Measurements from ENCODE around the gene ABLIM1.

ABLIM1 gene

DNA sequence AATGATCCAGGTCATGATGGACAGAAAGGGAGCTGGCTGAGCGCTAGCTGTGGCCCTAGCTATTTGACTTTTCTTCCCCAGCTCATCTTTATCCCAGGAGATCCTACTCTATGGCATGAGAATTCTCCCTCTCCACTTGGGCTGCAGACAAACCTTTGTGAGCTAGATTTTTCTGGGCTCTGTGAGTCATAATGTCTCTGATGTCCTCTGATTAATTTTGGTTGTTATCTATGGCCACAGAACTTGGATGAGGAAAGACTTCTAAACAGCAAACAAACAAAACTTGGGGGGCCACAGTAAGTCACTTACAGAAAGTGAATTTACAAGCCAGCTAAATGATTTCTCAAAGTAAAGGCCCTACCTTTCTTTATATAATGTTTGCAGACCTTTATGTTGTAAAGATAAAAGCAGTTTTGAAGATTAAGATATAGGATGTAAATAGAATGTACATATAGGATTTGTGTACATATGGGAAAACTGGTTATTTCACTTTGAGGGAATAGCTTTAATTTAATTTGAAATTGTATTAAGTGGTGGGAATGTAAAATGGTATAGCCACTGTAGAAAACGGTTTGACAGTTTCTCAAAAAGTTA is 10.4 kb downstream of the ABLIM1 start:
- no peak for DNase-seq (ENCODE audit: low spot score)

DNA sequence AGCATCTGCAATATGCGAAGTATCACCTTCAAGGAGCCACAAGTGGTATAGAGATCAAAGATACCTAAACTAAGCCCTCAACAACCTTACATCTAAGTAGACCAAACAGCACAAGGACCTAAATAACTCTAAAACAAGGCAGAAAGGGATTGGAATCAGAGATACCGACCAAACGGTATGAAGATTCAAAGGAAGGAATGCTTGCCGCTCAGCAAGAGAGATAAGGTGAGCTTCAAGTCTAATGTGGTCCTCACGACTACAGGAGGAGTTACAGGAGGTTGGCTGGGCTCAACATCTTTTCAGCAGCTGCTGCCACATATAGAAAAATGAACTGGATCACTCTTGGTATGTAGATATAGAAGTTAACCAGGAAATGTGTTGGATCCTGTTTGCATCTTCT is 11.6 kb downstream of the ABLIM1 start:
- DNase-seq (ENCODE audit: low spot score), result no peak

DNA sequence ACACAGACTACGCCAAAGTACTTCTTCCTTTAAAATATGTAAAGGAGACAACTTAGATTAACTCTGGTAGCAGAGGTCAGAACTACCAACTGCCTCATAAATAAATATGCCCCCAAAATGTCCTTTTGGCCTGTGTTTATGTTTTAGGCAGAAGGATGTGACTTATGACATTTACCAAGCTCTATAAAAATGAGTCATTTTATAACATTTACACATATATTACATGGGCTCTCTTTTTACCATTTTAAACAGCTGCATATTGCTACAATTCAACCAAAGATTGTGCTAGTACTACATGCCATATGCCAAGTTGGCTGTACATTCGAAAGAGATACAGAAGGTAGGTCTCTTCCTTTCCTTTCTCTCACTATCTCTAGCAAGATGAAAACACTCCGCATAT is 12.4 kb downstream of the ABLIM1 start:
- no peak for DNase-seq (ENCODE audit: low spot score)

DNA sequence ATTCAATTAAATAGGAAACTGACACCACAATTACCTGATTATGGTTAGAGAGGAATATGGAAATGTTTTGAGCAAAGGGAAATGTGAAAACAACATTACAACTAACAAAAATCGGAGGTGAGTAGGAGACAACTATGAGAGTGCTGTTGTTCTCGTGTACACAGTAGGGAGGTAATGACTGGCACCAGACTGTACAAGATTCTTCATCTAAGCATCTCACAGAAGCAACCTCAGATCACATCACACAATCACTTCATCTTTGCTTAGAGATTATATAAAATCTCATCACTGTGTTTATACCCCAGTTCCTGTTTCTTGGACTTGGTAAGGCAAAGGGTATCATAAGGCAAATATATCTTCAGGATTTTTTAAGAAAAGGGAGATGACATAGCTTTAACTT is 14.9 kb downstream of the ABLIM1 start:
- no peak for DNase-seq (ENCODE audit: low spot score)

DNA sequence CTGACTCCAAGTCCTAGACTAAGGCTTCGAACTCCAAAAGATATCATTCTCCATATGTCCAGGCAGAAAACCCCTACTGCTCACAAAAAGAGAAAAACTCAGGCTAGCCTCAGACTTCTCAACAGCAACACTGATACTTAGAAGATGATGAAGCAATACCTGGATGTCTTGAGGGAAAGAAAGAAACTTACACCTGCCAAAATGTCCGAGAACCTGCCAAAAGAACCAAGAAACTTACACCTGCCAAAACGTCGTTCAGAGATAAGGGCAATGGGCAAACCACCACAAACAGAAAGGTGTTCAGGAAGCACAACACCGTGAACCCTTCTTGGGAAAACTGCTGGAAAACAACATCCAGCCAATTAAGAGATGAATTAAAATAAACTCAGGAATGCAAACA is 15.3 kb downstream of the ABLIM1 start:
- no peak for DNase-seq (ENCODE audit: low spot score)

DNA sequence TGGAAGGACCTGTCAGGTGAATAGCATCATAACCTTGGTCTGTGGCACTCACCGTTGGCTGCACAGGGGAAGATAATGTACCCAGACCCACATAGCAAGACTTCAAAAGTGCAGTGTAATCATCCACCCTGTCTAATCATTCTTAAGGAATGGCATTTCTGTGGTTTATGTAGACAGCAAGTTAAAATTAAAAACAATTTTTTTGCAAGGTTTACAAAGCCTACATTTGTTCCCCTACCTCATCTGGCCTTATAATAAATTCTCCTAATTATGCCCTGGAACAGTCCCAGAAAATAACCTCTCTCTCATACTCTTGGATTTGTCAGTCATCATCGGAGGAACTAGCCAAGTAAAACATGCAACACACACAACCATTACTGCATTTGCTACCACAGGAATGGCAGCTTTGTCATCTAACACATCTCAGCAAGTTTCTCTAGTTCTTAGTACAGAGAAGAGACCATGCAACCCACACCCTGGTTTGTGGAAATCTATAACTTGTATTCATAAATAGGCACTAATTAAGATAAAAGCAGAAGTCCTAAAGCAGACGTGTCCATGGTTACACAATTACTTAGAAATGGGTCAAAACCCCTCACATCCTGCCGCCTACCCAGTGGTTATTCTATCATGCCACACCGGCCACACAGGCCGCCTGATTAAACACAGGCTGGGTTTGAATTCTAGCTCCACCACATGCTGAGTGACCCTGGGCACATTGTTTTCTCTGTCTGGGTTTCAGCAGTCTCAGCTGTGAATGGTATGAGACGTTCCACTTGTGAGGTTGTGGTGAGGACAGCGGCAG is 19.1 kb downstream of the ABLIM1 start:
- no peak for DNase-seq (ENCODE audit: low spot score)

DNA sequence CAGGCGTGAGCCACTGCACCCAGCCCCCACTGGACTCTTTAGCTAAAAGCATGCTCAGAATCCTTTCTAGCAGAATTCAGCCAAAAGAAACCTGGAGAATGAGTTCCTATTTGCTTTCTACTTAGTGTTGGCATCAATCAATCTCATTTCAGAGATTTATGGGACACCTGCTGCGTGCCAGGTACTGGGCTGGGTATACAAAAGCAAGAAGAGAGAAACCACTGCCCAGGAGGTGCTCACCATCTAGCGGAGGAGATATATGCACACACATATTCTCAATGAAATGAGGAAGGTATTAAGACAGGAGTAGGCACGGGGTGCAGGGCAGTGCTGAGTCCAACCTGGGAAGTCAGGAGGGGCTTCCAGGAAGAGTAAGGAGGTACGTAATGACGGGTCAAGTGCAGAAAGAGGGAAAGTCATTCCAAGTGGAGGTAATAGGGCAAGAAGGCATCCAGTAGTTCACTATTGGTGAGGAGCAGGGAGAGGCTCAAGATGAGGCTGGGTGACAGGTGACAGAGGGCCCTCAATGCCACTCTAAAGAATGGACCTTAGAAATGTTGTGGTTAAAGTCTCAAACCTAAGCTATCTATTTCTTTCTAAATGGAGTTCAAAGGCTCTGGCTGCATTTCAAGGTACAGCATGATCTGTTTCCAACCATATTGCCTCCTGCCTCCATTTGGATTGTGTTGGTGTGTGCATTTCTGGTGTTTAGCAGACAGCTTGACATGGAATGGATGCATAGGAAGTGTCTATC is 22.1 kb downstream of the ABLIM1 start:
- DNase-seq (ENCODE audit: low spot score), result no peak

DNA sequence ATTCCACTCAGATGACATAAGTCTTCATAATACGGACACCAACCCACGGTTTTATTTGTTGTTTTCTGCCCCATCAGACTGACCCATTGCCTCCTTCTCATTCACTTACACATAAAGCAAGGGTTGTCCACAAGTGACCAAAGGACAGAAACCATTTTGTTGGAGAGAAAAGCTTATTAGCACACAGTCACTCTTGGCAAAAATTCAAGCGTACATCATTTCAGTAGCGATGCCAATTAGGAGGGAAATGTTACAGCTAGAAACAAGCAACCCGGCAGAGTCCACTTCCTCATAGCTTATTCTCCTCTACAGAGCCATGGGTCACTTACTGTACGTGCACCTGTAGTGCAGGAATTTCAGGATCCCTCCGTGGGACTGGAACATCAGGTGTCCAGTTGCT is 23.0 kb downstream of the ABLIM1 start:
- DNase-seq (ENCODE audit: low spot score), result no peak

DNA sequence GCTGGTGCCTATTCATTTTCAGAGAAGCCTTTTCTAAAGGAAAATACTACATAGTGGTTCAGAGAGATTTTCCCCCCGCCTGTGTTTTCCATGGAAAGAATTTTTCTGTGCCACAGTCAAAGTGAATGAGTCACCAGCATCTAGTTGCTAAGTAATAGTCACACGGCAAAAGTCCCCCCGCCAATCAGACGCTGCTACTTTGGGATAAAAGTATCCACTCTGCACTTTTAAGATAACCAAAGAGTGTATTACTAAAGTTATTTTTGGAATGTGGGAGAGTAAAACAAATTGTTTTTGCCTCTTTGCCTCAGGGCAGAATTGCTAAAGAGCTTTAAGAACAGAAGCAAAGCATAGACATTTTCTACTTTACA is 23.5 kb downstream of the ABLIM1 start:
- no peak for DNase-seq (ENCODE audit: low spot score)

DNA sequence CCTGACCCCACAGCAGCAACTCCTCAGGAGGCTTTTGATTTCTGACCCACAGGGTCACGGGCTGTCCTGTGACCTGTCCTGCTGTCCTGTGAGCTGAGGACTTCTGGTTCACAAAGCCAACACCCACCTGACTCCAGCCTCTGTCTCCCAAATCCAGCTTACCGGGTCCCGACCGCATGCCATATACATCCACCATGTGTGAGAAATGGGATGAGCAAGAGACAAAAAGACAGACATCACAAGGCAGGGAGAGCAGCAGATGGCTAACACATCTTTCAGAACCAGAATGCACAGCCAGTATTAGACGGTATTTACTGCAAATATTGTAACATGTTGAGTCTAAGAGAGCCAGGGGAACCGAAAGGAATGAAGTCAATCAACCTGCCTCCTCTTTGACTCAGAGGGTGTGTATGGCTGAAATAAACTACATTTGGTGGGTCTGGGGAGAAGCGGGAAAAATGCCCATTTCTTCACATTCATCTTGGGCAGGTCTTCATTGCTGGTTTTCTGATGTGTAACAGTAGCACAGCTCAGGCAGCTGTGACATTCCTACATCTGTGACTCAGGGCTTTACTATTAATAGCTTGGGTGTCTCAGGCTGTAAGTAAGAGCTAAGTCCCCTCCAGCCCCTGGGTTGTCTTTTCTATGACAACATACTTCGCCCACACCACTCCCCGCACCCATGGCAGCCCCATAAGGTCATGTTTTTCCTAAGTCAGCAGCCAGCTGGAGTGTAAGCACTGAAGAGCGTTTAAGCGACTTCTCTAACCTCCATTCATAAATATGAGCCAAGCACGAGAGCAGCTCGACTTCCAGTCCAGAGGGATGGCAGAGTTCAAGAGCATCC is 25.0 kb downstream of the ABLIM1 start:
- DNase-seq (ENCODE audit: low spot score), result no peak

DNA sequence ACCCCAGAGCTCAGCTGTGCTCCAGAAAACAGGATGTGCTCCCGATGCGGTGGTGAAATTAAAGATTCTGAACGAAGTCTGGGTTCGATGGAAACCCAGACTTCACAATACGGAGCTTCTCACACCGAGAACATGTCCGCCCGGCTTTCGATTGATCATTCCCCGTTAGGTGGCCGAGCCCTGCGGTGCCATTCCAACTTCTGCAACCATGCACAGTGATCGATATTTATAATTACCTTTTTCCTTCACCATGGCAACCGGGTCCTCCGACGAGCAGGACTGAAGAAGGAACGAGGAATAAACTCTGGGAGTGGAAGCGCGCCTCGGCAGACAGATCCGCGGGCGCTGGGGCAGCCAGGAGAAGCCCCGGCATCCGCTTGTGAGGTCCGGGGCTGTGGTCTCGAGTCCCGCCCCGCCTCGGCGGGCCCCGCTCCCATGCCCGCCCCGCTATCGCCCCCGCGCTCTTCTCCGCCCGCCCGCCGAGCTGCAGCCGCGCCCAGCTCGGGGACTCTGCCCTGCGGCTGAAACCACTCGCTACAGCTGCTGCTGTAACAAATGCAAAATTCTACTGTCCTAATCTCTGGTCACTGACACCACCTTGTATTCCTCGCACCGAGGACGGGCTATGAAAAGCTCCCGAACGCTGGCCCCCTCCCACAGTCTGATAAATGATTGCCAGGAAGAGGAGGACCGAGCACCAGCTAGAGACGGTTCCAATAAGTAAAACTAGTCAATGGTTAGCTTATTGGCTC is 26.2 kb downstream of the ABLIM1 start:
- DNase-seq (ENCODE audit: low spot score), result no peak

DNA sequence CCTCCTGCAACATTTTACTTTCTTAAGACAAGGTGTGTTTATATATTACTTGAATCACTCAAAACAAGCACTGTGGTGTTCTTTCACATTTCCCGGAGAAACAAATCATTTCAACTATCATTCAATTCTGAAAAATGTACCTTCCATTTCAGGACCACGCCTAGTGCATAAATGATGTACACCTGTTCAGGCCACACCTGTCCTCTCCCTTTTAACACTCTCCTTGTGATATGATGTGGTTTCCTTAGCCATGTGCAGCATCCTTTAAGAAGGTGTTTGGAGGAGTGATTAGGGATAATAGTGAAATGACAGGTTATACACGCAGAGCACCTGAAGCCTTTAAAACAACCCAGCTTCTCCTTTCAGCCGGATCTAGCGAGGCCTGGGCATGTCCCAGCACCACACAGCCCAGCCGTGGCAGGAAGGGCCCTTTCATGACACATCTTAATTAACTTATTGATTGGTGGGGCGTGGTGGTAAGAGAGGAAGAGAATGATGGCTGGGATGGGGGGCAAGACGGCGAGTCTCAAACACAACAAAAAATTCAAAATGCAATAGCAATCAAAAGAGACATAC is 26.9 kb downstream of the ABLIM1 start:
- no peak for DNase-seq (ENCODE audit: low spot score)

DNA sequence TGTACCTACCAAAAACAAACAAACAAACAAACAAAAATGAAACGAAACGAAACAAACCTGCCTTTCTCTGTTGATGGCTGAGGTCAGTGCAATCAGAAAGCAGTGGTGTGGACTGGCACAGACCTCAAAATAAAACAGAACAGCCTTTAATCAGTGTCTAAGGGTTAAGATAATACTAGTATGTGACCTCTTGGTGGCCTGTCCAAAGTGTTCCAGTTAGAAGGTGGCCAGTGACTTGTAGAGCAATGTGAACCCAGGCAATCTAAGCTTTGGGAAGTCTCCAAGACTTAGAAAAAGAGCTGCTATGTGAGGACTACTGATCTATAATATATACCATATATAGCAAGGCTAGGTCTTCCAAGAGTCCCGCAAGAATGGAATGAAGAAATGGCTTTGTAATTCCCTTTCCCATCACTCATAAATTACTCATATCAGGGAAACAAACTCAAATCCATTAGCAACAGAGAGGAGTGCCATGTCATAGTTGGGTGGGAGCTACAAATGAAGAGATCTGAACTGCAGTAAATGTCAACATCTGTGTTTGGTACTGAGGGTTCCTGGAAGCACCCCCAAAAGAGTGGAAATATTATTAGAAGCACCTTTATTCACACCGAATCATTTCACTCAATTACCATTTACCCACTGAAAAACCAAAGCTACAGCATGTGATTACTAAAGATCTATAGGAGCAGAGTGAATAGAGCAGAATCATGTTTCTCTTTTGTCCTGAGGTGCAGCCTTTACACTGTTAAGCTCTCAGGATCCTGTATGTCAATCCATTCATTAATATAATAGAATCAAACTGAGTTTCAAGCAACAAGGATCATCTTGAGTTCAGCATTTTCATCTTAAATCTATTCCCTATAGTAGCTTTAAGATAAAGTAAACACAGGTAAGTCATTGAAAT is 28.0 kb downstream of the ABLIM1 start:
- no peak for DNase-seq (ENCODE audit: low spot score)

DNA sequence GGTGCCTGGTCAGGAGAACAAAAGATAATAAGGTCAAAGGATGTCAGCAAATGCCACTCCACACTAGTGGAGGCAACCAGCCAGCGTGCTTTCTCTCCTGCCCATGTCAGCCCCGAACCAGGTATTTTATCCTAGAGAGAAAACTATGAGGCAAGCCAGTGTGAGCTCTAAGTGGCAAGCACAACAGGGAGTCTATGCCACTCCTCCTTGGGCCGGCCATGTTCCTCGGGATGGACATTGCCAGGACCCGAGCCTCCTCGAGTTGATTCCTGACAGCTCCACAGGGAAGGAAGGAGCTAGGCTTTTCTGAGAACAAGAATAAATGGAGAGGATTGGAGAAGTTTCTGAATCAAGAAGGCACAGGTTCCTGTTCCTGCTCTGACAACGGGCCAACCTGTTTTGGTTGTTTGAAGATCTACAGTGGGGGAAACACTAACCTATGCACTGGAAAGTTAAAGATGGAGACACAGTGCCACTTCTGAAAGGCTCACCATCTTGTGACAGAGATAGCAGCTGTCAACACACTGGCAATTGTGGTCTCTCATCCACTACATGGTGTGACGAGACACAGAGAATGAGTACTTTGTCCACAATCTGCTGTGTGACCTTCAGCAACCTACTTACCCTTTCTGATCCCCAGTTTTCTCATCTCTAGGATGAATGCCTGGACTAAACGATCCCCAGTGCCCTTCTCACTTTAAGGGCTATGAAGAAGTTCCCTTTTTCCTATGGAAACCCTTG is 28.8 kb downstream of the ABLIM1 start:
- no peak for DNase-seq (ENCODE audit: low spot score)

DNA sequence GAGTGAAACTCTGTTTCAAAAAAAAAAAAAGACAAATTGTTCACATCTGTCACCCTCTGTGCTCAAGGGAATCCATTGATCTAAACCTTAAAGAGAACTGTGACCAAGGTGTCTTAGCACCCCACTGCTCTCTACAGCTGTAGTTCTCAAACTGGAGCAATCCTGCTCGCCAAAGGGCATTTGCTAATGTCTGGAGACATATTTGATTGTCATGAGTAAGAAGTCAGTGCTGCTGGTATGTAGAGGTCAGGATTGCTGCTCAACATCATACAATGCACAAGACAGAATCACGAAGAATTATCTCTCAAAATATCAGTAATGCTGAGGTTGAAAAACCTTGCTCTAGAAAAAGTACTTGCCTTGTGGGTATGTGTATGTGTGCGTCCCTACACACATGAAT is 30.0 kb downstream of the ABLIM1 start:
- DNase-seq (ENCODE audit: low spot score), result no peak

DNA sequence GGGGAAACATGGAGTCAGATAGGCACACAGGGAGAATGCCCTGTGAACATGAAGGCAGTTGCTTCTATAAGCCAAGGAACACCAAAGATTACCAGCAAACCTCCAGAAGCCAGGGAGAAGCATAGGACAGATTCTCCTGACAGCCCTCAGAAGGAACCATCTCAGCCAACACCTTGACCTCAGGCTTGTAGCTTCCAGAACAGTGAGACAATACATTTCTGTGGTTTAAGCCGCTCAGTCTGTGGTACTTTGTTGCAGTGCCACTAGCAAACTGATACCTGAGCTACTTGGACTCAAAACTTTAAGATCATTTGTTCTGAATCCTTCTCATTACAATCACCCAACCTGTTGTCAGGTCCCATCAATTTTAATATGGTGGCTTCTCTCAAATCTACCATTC is 31.2 kb downstream of the ABLIM1 start:
- DNase-seq (ENCODE audit: low spot score), result no peak

DNA sequence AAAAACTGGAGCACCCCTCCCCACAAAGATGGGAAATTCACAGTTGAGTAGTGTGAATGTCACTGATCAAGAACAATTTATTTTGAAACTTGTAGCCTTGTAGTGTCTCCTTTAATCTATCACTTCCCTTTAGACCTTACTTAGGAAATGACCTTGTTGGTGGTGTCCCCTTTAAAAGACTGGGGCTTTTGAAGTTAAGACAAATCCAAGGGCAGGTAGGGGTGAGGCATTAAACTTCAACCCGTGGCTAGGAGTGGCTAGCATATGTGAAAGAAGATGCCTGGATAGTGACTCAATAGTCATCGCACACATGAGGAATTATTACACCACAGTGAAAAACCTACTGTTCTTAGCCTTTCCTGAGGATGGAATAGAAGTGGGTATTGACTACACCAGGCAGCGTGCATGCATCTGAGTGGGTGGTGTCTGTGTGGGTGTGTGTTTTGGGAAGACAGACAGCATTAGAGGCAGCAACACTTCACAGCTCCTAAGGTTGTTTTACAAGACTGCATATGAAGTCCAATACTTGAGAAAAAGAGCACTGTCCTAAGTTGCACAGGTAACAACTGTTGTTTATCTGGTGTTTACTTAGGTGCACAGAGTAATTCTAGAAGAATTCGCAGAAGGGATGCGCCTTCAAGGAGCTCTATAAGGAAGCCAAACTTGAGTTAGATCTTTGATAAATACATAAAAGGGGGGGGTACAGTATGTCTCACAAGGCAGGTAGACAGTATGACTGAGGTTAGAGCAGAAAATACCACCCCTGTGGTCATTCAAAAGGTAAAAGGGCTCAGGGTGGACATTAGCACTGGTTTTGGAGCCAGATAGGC is 32.9 kb downstream of the ABLIM1 start:
- no peak for DNase-seq (ENCODE audit: low spot score)

DNA sequence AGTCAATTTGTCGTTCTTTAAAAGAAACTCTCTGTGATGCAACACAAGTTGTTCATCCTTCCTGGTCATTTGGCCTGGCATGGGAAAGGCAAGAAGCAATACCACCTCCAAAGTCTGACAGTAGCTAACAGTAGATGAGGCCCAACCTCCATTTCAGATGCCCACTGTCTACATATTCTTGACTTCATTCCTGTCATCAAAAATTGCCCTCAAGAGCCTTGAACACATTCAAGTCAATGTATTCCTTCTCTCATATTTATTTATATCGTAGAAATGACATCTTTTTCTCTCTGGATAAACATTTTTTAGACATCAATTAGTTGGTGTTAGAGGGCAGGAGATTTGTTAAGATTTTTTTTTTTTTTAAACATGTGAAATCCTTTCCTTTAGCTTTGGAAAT is 33.7 kb downstream of the ABLIM1 start:
- DNase-seq (ENCODE audit: low spot score), result no peak
